ENCODE results near the gene CCNL1. TPM values are rescaled to one million over a fixed set of nuclear protein-coding genes. Genes with fewer than 3 reads are reported as not detected.

Gene CCNL1
- polyA plus RNA-seq, 1 donor (not counting 4 experiments of a cell fraction or from before 2014, with no cell fraction given): 136 TPM

DNA sequence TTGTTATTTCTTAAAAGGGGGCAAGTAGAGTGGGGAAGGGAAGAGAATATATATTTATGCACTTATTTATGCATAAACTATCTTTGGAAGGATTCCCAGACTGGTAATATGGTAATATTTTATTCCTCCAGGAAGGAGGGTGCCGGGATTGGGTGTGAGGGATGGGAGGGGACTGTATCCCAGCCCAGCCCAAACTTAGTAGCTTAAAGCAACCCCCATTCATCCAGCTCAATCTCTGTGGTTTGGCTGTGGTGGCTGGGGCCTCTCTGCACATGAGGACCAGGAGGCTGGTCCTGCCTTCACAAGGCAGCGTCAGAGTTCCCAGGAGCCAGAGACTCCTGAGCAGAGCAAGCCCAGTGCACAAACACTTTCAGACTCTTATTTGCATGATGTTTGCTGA, 48.4 kb downstream of the CCNL1 start:
- no peaks in the 10 kb centered on the region for H3K9me3 ChIP-seq (ENCODE audit: control insufficient read depth, low read depth, low read length)
- no peak overlapping the region for H2AFZ ChIP-seq (ENCODE audit: control insufficient read depth, low read length)
- TF ChIP-seq, protein P1, sequence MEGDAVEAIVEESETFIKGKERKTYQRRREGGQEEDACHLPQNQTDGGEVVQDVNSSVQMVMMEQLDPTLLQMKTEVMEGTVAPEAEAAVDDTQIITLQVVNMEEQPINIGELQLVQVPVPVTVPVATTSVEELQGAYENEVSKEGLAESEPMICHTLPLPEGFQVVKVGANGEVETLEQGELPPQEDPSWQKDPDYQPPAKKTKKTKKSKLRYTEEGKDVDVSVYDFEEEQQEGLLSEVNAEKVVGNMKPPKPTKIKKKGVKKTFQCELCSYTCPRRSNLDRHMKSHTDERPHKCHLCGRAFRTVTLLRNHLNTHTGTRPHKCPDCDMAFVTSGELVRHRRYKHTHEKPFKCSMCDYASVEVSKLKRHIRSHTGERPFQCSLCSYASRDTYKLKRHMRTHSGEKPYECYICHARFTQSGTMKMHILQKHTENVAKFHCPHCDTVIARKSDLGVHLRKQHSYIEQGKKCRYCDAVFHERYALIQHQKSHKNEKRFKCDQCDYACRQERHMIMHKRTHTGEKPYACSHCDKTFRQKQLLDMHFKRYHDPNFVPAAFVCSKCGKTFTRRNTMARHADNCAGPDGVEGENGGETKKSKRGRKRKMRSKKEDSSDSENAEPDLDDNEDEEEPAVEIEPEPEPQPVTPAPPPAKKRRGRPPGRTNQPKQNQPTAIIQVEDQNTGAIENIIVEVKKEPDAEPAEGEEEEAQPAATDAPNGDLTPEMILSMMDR (optimal IDR thresholded peaks at IDR 0.05 in 1 of 3, IDR thresholded peaks at IDR 0.05 in 1 of 3, conservative IDR thresholded peaks at IDR 0.05 in 1 of 3; ENCODE audit: extremely low read depth in 1 of 3, insufficient read depth in 2 of 3, low read length in 3 of 3): no peak
- TF ChIP-seq EZH2 (IDR thresholded peaks at IDR 0.05; ENCODE audit: low read length): no peak
- no peak for FAIRE-seq
- H3K27me3 ChIP-seq (ENCODE audit: control insufficient read depth, extremely low read depth, insufficient read depth, low read length): no peaks in the 10 kb centered on the region
- H3K36me3 ChIP-seq (ENCODE audit: control insufficient read depth in 2 of 2, extremely low read depth in 1 of 2, insufficient read depth in 2 of 2, low read length in 2 of 2): no peaks in the 10 kb centered on the region
- H3K27ac ChIP-seq (ENCODE audit: control insufficient read depth, insufficient read depth, low read length): no peak overlapping the region
- no peaks in the 10 kb centered on the region for H4K20me1 ChIP-seq (ENCODE audit: control insufficient read depth, extremely low read depth, insufficient read depth, low read length)
- H3K4me1 ChIP-seq (ENCODE audit: control insufficient read depth, extremely low read depth, insufficient read depth, low read length): peaks cover 14% of the 10 kb centered on the region
- dilution Hi-C loops (cut with MboI; ENCODE audit: extremely low pct_ligation_motif_present, low sequenced_read_pairs): no loop called here
- H3K9ac ChIP-seq (ENCODE audit: control insufficient read depth, extremely low read depth, insufficient read depth, low read length): no peak overlapping the region
- DNase-seq (ENCODE audit: low read depth, low spot score): no peak
- no peak overlapping the region for H3K4me3 ChIP-seq (ENCODE audit: control insufficient read depth in 2 of 3, extremely low read depth in 1 of 3, insufficient read depth in 2 of 3, low read depth in 1 of 3, low read length in 3 of 3)
- no peaks in the 10 kb centered on the region for H3K79me2 ChIP-seq (ENCODE audit: control insufficient read depth, insufficient read depth, low read length)
- H3K4me2 ChIP-seq (ENCODE audit: control insufficient read depth, extremely low read depth, insufficient read depth, low read depth, low read length): no peak overlapping the region
- H3K9me1 ChIP-seq (ENCODE audit: control insufficient read depth, extremely low read depth, insufficient read depth, low read length): no peaks in the 10 kb centered on the region

DNA sequence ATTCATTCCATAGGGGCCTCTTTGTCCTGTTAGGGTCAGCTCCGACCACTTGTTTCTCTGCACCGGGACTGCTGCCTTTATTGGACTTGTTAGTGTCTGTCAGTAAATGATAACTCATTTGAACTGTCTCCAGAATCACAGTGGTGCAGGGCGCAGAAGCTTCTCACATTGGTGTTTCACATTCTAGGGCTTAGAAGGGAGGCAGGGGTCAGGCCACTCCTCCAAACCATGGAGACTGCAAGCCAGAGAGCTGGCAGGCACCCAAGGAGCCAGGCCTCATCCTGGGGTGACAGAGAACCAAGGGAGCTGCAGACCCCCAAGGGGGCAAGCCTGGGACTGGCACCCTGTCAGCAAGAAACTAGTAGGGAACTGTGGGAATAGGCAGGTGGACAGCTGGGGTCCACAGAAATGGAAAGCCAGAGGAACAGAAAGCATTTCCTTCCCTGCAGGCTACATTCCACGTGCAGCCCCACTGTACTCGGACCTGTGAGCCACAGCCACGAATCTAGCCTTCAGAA, 49.1 kb downstream of the CCNL1 start:
- no peak overlapping the region for H2AFZ ChIP-seq (ENCODE audit: control insufficient read depth, low read length)
- H3K9ac ChIP-seq (ENCODE audit: control insufficient read depth, extremely low read depth, insufficient read depth, low read length): no peak overlapping the region
- DNase-seq (ENCODE audit: low read depth, low spot score) (no peak), FAIRE-seq (no peak)
- no peaks in the 10 kb centered on the region for H3K9me1 ChIP-seq (ENCODE audit: control insufficient read depth, extremely low read depth, insufficient read depth, low read length)
- H3K36me3 ChIP-seq (ENCODE audit: control insufficient read depth in 2 of 2, extremely low read depth in 1 of 2, insufficient read depth in 2 of 2, low read length in 2 of 2): no peaks in the 10 kb centered on the region
- no peak overlapping the region for H3K4me3 ChIP-seq (ENCODE audit: control insufficient read depth in 2 of 3, extremely low read depth in 1 of 3, insufficient read depth in 2 of 3, low read depth in 1 of 3, low read length in 3 of 3)
- dilution Hi-C loops (cut with MboI; ENCODE audit: extremely low pct_ligation_motif_present, low sequenced_read_pairs): no loop called here
- H4K20me1 ChIP-seq (ENCODE audit: control insufficient read depth, extremely low read depth, insufficient read depth, low read length): no peaks in the 10 kb centered on the region
- H3K9me3 ChIP-seq (ENCODE audit: control insufficient read depth, low read depth, low read length): no peaks in the 10 kb centered on the region
- no peak overlapping the region for H3K27ac ChIP-seq (ENCODE audit: control insufficient read depth, insufficient read depth, low read length)
- H3K4me1 ChIP-seq (ENCODE audit: control insufficient read depth, extremely low read depth, insufficient read depth, low read length): peaks cover 10% of the 10 kb centered on the region
- H3K27me3 ChIP-seq (ENCODE audit: control insufficient read depth, extremely low read depth, insufficient read depth, low read length): no peaks in the 10 kb centered on the region
- H3K79me2 ChIP-seq (ENCODE audit: control insufficient read depth, insufficient read depth, low read length): no peaks in the 10 kb centered on the region
- no peak overlapping the region for H3K4me2 ChIP-seq (ENCODE audit: control insufficient read depth, extremely low read depth, insufficient read depth, low read depth, low read length)
- TF ChIP-seq EZH2 (IDR thresholded peaks at IDR 0.05; ENCODE audit: low read length): no peak
- TF ChIP-seq, protein P1 (optimal IDR thresholded peaks at IDR 0.05 in 1 of 3, IDR thresholded peaks at IDR 0.05 in 1 of 3, conservative IDR thresholded peaks at IDR 0.05 in 1 of 3; ENCODE audit: extremely low read depth in 1 of 3, insufficient read depth in 2 of 3, low read length in 3 of 3): no peak
